ENCODE measurements around the gene GNAQ. TPM values are rescaled to one million over a fixed set of nuclear protein-coding genes. Genes with fewer than 3 reads are reported as not detected.

GNAQ gene
- polyA plus RNA-seq, 1 donor (not counting 4 experiments of a cell fraction or from before 2014, with no cell fraction given), result 64.3 TPM

DNA sequence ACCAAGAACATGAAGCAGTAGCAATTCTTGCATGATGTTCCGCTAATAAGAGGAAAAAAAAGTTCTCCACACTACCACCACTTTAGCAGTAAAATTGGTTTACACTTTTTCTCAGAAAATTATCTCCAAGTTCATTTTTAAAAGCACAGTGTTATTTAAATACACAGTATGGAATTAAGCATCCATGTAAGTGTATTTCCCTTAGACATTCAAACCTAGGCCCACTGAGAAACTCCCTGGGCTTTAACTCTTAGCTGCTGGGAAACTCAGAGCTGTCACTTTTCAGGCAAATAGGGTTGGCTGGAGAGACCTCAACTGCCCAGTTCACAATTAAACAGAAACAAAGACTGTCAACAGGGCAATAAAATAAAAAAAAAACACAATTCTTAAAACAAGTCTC, 2.7 kb downstream of the GNAQ start:
- no peak for FAIRE-seq
- Histone ChIP-seq H3K79me2 (ENCODE audit: control insufficient read depth, insufficient read depth, low read length) (peaks cover 73% of the 10 kb centered on the region), H3K4me1 (ENCODE audit: control insufficient read depth, extremely low read depth, insufficient read depth, low read length) (peaks cover 37% of the 10 kb centered on the region)

GRCh38 chr9:78026947-78027346, 4.7 kb downstream of the GNAQ start:
- DNase-seq (ENCODE audit: low read depth, low spot score) (no peak), FAIRE-seq (peak; percentile 59)
- TF ChIP-seq, protein P1, sequence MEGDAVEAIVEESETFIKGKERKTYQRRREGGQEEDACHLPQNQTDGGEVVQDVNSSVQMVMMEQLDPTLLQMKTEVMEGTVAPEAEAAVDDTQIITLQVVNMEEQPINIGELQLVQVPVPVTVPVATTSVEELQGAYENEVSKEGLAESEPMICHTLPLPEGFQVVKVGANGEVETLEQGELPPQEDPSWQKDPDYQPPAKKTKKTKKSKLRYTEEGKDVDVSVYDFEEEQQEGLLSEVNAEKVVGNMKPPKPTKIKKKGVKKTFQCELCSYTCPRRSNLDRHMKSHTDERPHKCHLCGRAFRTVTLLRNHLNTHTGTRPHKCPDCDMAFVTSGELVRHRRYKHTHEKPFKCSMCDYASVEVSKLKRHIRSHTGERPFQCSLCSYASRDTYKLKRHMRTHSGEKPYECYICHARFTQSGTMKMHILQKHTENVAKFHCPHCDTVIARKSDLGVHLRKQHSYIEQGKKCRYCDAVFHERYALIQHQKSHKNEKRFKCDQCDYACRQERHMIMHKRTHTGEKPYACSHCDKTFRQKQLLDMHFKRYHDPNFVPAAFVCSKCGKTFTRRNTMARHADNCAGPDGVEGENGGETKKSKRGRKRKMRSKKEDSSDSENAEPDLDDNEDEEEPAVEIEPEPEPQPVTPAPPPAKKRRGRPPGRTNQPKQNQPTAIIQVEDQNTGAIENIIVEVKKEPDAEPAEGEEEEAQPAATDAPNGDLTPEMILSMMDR (optimal IDR thresholded peaks at IDR 0.05 in 1 of 3, IDR thresholded peaks at IDR 0.05 in 1 of 3, conservative IDR thresholded peaks at IDR 0.05 in 1 of 3; ENCODE audit: extremely low read depth in 1 of 3, insufficient read depth in 2 of 3, low read length in 3 of 3), result no peak
- TF ChIP-seq EZH2 (IDR thresholded peaks at IDR 0.05; ENCODE audit: low read length), result no peak
- Histone ChIP-seq H3K9me1 (ENCODE audit: control insufficient read depth, extremely low read depth, insufficient read depth, low read length) (no peaks in the 10 kb centered on the region), H3K27me3 (ENCODE audit: control insufficient read depth, extremely low read depth, insufficient read depth, low read length) (no peaks in the 10 kb centered on the region), H3K79me2 (ENCODE audit: control insufficient read depth, insufficient read depth, low read length) (peaks cover 88% of the 10 kb centered on the region), H3K9ac (ENCODE audit: control insufficient read depth, extremely low read depth, insufficient read depth, low read length) (no peak overlapping the region), H3K4me2 (ENCODE audit: control insufficient read depth, extremely low read depth, insufficient read depth, low read depth, low read length) (peak overlapping the region; percentile 52), H3K4me1 (ENCODE audit: control insufficient read depth, extremely low read depth, insufficient read depth, low read length) (peaks cover 31% of the 10 kb centered on the region), H4K20me1 (ENCODE audit: control insufficient read depth, extremely low read depth, insufficient read depth, low read length) (peaks cover 6% of the 10 kb centered on the region), H3K27ac (ENCODE audit: control insufficient read depth, insufficient read depth, low read length) (no peak overlapping the region), H3K36me3 (ENCODE audit: control insufficient read depth in 2 of 2, extremely low read depth in 1 of 2, insufficient read depth in 2 of 2, low read length in 2 of 2) (no peaks in the 10 kb centered on the region), H2AFZ (ENCODE audit: control insufficient read depth, low read length) (no peak overlapping the region), H3K9me3 (ENCODE audit: control insufficient read depth, low read depth, low read length) (no peaks in the 10 kb centered on the region), H3K4me3 (ENCODE audit: control insufficient read depth in 2 of 3, extremely low read depth in 1 of 3, insufficient read depth in 2 of 3, low read depth in 1 of 3, low read length in 3 of 3) (peak overlapping the region in 1 of 3 experiments; percentile 40)
- dilution Hi-C loops (cut with MboI; ENCODE audit: extremely low pct_ligation_motif_present, low sequenced_read_pairs), result no loop called here

More for the DNA sequence above, 2.7 kb downstream of the GNAQ start:
- H2AFZ ChIP-seq (ENCODE audit: control insufficient read depth, low read length), result no peak overlapping the region
- H3K4me2 ChIP-seq (ENCODE audit: control insufficient read depth, extremely low read depth, insufficient read depth, low read depth, low read length), result peak overlapping the region; percentile 100
- peaks cover 5% of the 10 kb centered on the region for H4K20me1 ChIP-seq (ENCODE audit: control insufficient read depth, extremely low read depth, insufficient read depth, low read length)
- no peak overlapping the region for H3K27ac ChIP-seq (ENCODE audit: control insufficient read depth, insufficient read depth, low read length)
- peak overlapping the region; percentile 84 for H3K9ac ChIP-seq (ENCODE audit: control insufficient read depth, extremely low read depth, insufficient read depth, low read length)
- TF ChIP-seq, protein P1 (optimal IDR thresholded peaks at IDR 0.05 in 1 of 3, IDR thresholded peaks at IDR 0.05 in 1 of 3, conservative IDR thresholded peaks at IDR 0.05 in 1 of 3; ENCODE audit: extremely low read depth in 1 of 3, insufficient read depth in 2 of 3, low read length in 3 of 3), result no peak
- no peak for TF ChIP-seq EZH2 (IDR thresholded peaks at IDR 0.05; ENCODE audit: low read length)
- H3K36me3 ChIP-seq (ENCODE audit: control insufficient read depth in 2 of 2, extremely low read depth in 1 of 2, insufficient read depth in 2 of 2, low read length in 2 of 2), result no peaks in the 10 kb centered on the region
- dilution Hi-C loops (cut with MboI; ENCODE audit: extremely low pct_ligation_motif_present, low sequenced_read_pairs), result no loop called here
- no peaks in the 10 kb centered on the region for H3K9me1 ChIP-seq (ENCODE audit: control insufficient read depth, extremely low read depth, insufficient read depth, low read length)
- no peak for DNase-seq (ENCODE audit: low read depth, low spot score)
- H3K9me3 ChIP-seq (ENCODE audit: control insufficient read depth, low read depth, low read length), result no peaks in the 10 kb centered on the region
- peak overlapping the region; percentile 75 to 91 (median 88) for H3K4me3 ChIP-seq (ENCODE audit: control insufficient read depth in 2 of 3, extremely low read depth in 1 of 3, insufficient read depth in 2 of 3, low read depth in 1 of 3, low read length in 3 of 3)
- no peaks in the 10 kb centered on the region for H3K27me3 ChIP-seq (ENCODE audit: control insufficient read depth, extremely low read depth, insufficient read depth, low read length)

Data from keratinocyte (primary cell).